ENCODE results near the gene MMP15.

DNA sequence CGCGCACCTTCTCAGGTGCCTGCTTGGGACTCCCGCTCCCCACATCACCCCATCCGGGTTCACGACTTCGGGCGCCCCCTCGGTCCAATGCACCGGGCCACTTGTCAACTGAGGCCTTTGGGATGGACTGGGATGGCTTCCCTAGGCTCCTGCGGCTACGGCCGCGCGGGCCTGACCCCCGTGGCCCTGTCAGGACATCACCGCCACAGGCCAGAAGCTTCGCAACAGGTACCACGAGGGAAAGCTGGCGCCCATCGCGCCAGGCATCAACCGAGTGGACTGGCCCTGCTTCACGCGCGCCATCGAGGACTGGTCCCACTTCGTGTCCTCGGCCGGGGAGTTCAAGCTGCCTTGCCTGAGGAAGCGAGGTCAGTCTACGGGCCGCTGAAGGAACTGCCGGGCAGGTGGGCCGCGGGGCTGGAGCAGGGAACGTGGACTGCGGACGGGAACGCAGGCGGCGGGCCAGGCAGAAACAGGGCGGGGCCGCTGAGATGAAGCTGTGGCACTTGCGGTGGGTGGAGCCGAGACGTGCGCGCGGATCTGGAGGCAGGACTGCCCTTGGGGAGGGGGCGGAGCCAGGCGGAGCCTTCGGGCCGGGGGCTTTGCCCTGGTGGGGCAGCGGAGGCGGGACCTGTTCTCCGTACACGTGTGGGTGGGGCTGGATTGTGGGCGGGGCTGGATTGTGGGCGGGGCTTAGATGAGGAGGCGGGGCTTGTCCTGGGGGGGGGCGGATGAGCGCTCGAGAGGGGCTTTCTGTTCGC is 40.9 kb upstream of the MMP15 start:
- TF ChIP-seq POLR2A (IDR thresholded peaks at IDR 0.05): no peak
- TF ChIP-seq, protein P1, sequence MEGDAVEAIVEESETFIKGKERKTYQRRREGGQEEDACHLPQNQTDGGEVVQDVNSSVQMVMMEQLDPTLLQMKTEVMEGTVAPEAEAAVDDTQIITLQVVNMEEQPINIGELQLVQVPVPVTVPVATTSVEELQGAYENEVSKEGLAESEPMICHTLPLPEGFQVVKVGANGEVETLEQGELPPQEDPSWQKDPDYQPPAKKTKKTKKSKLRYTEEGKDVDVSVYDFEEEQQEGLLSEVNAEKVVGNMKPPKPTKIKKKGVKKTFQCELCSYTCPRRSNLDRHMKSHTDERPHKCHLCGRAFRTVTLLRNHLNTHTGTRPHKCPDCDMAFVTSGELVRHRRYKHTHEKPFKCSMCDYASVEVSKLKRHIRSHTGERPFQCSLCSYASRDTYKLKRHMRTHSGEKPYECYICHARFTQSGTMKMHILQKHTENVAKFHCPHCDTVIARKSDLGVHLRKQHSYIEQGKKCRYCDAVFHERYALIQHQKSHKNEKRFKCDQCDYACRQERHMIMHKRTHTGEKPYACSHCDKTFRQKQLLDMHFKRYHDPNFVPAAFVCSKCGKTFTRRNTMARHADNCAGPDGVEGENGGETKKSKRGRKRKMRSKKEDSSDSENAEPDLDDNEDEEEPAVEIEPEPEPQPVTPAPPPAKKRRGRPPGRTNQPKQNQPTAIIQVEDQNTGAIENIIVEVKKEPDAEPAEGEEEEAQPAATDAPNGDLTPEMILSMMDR (IDR thresholded peaks at IDR 0.05): no peak
